GM19023 (cell line): Measurements from ENCODE around the gene GFRA1.

Experiments used
- ATAC-seq: cut with Tn5 transposase; IDR thresholded peaks from one replicate; pipeline ENCODE4 v1.9.1; 2021; ENCODE audit warnings: mild to moderate bottlenecking, moderate library complexity; ENCODE audit not compliant: unreplicated experiment

Gene GFRA1

GRCh38 chr10:116245156-116245555 is 27.9 kb downstream of the GFRA1 start:
- ATAC-seq = no peak

- ATAC-seq = no peak
Measured at GRCh38 chr10:116241642-116242410, 31.2 kb downstream of the GFRA1 start.

GRCh38 chr10:116241085-116241484 is 31.9 kb downstream of the GFRA1 start:
- no peak for ATAC-seq

- no peak for ATAC-seq
Measured at GRCh38 chr10:116240157-116240950, 32.7 kb downstream of the GFRA1 start.

- no peak for ATAC-seq
Measured at GRCh38 chr10:116239229-116239628, 33.8 kb downstream of the GFRA1 start.

- ATAC-seq = no peak
Measured at GRCh38 chr10:116237970-116238369, 35.0 kb downstream of the GFRA1 start.

GRCh38 chr10:116237260-116237659 is 35.7 kb downstream of the GFRA1 start:
- ATAC-seq = no peak

GRCh38 chr10:116233230-116233629 is 39.8 kb downstream of the GFRA1 start:
- no peak for ATAC-seq

- no peak for ATAC-seq
Measured at GRCh38 chr10:116232613-116233012, 40.4 kb downstream of the GFRA1 start.

- ATAC-seq = no peak
Measured at GRCh38 chr10:116226766-116227165, 46.2 kb downstream of the GFRA1 start.

GRCh38 chr10:116226053-116226452 is 47.0 kb downstream of the GFRA1 start:
- no peak for ATAC-seq

- no peak for ATAC-seq
Measured at GRCh38 chr10:116223289-116223688, 49.7 kb downstream of the GFRA1 start.

GRCh38 chr10:116221053-116221452 is 52.0 kb downstream of the GFRA1 start:
- ATAC-seq = no peak

GRCh38 chr10:116216676-116217075 is 56.3 kb downstream of the GFRA1 start:
- no peak for ATAC-seq

- ATAC-seq = no peak
Measured at GRCh38 chr10:116215651-116216050, 57.4 kb downstream of the GFRA1 start.

- ATAC-seq = no peak
Measured at GRCh38 chr10:116211682-116212081, 61.3 kb downstream of the GFRA1 start.

GRCh38 chr10:116210588-116211346 is 62.2 kb downstream of the GFRA1 start:
- ATAC-seq = no peak

- ATAC-seq = no peak
Measured at GRCh38 chr10:116209781-116210180, 63.2 kb downstream of the GFRA1 start.

GRCh38 chr10:116208956-116209567 is 63.9 kb downstream of the GFRA1 start:
- no peak for ATAC-seq

- ATAC-seq = no peak
Measured at GRCh38 chr10:116207690-116208089, 65.3 kb downstream of the GFRA1 start.

- no peak for ATAC-seq
Measured at GRCh38 chr10:116203661-116204060, 69.3 kb downstream of the GFRA1 start.
